HepG2 (cell line): ENCODE results near the gene TRIM15. TPM values are rescaled to one million over a fixed set of nuclear protein-coding genes. Genes with fewer than 3 reads are reported as not detected.

Experiments used
- ATAC-seq: fragments of 200-7000 bp; cut with Tn5 transposase; 3 replicates; pipeline ENCODE4 v1.9.1; 2020; ENCODE audit warnings: mild to moderate bottlenecking, moderate library complexity
- BruUV-seq: library from RNA; stranded (reverse); fragments of 400-500 nt; replicated peaks from 2 replicates; lab custom pipeline; 2021; lab: Mats Ljungman, UMichigan
- CTCF ChIA-PET: fragments of 300-600 bp; formaldehyde crosslinking; extraction: SDS; loops from one replicate; lab custom pipeline; 2021; ENCODE audit warnings: low total read pairs, inconsistent platforms, low intra/inter-chr PET ratio; lab: Yijun Ruan, JAX
- POLR2A ChIA-PET: fragments of 350-600 bp; sonication (Branson Sonifier 250); formaldehyde crosslinking; loops from one replicate; lab custom pipeline; 2020; ENCODE audit warnings: antibody characterized with exemption, inconsistent platforms; lab: Yijun Ruan, JAX
- DNase-seq: peaks from one replicate; pipeline ENCODE4 v3.0.0-alpha.2; 2015; ENCODE audit warnings: low spot score
- FAIRE-seq: peaks from 3 replicates; lab custom pipeline; 2011; peaks lifted over from hg19 to GRCh38; lab: Jason Lieb, UNC
- H2AFZ ChIP-seq: one replicate; pipeline ENCODE4 v1.6.1; 2011; ENCODE audit warnings: low read length, inconsistent platforms
- H3K27ac ChIP-seq: fragments of 300-600 bp; 3 replicates; pipeline ENCODE4 v1.8.0; 2011; ENCODE audit warnings: mixed run types, mild to moderate bottlenecking, mixed read lengths, low read length, inconsistent platforms; ENCODE audit not compliant: insufficient read depth; ENCODE audit errors: extremely low read length
- H3K27me3 ChIP-seq, 2 experiments: fragments of 200-600 bp in 1 of 2; 2 replicates in 1 of 2; 3 replicates in 1 of 2; pipeline versions ENCODE4 v1.6.0 to v1.8.0; 2011; ENCODE audit warnings: low read length in 2 of 2, mild to moderate bottlenecking in 2 of 2, moderate library complexity in 2 of 2, inconsistent platforms in 1 of 2; ENCODE audit not compliant: insufficient read depth in 2 of 2, control insufficient read depth in 1 of 2
- H3K36me3 ChIP-seq, 2 experiments: fragments of 200-600 bp in 1 of 2; replicated peaks in 1 of 2; 2 replicates in 1 of 2; 3 replicates in 1 of 2; pipeline versions ENCODE4 v1.5.1 to v1.8.0; 2011; ENCODE audit warnings: low read length in 2 of 2, inconsistent platforms in 1 of 2; ENCODE audit not compliant: insufficient read depth in 2 of 2, control insufficient read depth in 1 of 2
- H3K4me1 ChIP-seq: 2 replicates; pipeline ENCODE4 v1.5.1; 2012; ENCODE audit warnings: low read length, inconsistent platforms; ENCODE audit not compliant: insufficient read depth
- H3K4me2 ChIP-seq: 2 replicates; pipeline ENCODE4 v1.6.0; 2011; ENCODE audit warnings: low read depth, low read length, inconsistent platforms
- H3K4me3 ChIP-seq, 3 experiments: fragments of 200-600 bp in 1 of 3; sonication (generic), shearing (Covaris generic) in 1 of 3; replicated peaks in 1 of 3; 2 replicates each; pipeline ENCODE4 v1.5.1; 2011 to 2016; ENCODE audit warnings: low read length in 3 of 3, inconsistent platforms in 2 of 3, low read depth in 2 of 3, mild to moderate bottlenecking in 2 of 3, control low read depth in 1 of 3, mixed read lengths in 1 of 3; ENCODE audit not compliant: insufficient read depth in 1 of 3
- H3K79me2 ChIP-seq: one replicate; pipeline ENCODE4 v1.6.1; 2011; ENCODE audit warnings: low read length, inconsistent platforms; ENCODE audit not compliant: insufficient read depth
- H3K9ac ChIP-seq: 2 replicates; pipeline ENCODE4 v1.6.0; 2011; ENCODE audit warnings: mild to moderate bottlenecking, low read depth, low read length, inconsistent platforms; ENCODE audit not compliant: insufficient read depth
- H3K9me3 ChIP-seq: 2 replicates; pipeline ENCODE4 v1.5.1; 2012; ENCODE audit warnings: mild to moderate bottlenecking, low read length
- H4K20me1 ChIP-seq: 2 replicates; pipeline ENCODE4 v1.6.0; 2011; ENCODE audit warnings: inconsistent platforms, mild to moderate bottlenecking, low read length, moderate library complexity; ENCODE audit not compliant: insufficient read depth
- CREM ChIP-seq, 2 experiments: sonication (generic) in 1 of 2; formaldehyde crosslinking in 1 of 2; IDR thresholded peaks; 2 replicates each; pipeline versions ENCODE4 v1.4.0 to v1.6.1; 2016 to 2020; ENCODE audit warnings: antibody characterized with exemption in 1 of 2, mild to moderate bottlenecking in 1 of 2, missing genetic modification reagents in 1 of 2
- FOXA3 ChIP-seq: IDR thresholded peaks from 2 replicates; pipeline ENCODE4 v1.6.1; 2016; ENCODE audit warnings: missing genetic modification reagents, missing compliant biosample characterization
- GATAD2A ChIP-seq: IDR thresholded peaks from 2 replicates; pipeline ENCODE4 v1.6.1; 2016
- HNF4A ChIP-seq: sonication (generic); formaldehyde crosslinking; IDR thresholded peaks from 2 replicates; pipeline ENCODE4 v1.4.0; 2020; ENCODE audit warnings: missing genetic modification reagents
- MED1 ChIP-seq: sonication (generic); formaldehyde crosslinking; IDR thresholded peaks from 2 replicates; pipeline ENCODE4 v1.4.0; 2020; ENCODE audit warnings: missing genetic modification reagents
- NR2F2 ChIP-seq: IDR thresholded peaks from 2 replicates; pipeline ENCODE4 v1.6.1; 2012; ENCODE audit warnings: low read depth, inconsistent platforms, borderline replicate concordance
- SAP130 ChIP-seq: IDR thresholded peaks from 2 replicates; pipeline ENCODE4 v1.6.1; 2016; ENCODE audit warnings: low read depth
- SMAD3 ChIP-seq: sonication (generic); formaldehyde crosslinking; IDR thresholded peaks from 2 replicates; pipeline ENCODE4 v1.4.0; 2020; ENCODE audit warnings: missing genetic modification reagents
- SP5 ChIP-seq: IDR thresholded peaks from 2 replicates; pipeline ENCODE4 v1.6.1; 2016; ENCODE audit warnings: low read depth, borderline replicate concordance
- YEATS2 ChIP-seq: sonication (generic); formaldehyde crosslinking; IDR thresholded peaks from 2 replicates; pipeline ENCODE4 v1.4.0; 2020; ENCODE audit warnings: missing genetic modification reagents, borderline replicate concordance
- ZBTB10 ChIP-seq: sonication (generic); formaldehyde crosslinking; IDR thresholded peaks from 2 replicates; pipeline ENCODE4 v1.4.0; 2020; ENCODE audit warnings: missing genetic modification reagents, borderline replicate concordance
- ZBTB3 ChIP-seq: sonication (generic); formaldehyde crosslinking; IDR thresholded peaks from 2 replicates; pipeline ENCODE4 v1.4.0; 2020; ENCODE audit warnings: low read depth, mild to moderate bottlenecking, moderate library complexity, missing genetic modification reagents, borderline replicate concordance
- ZNF407 ChIP-seq: sonication (generic); formaldehyde crosslinking; IDR thresholded peaks from one replicate; pipeline ENCODE4 v1.5.1; 2020; ENCODE audit warnings: mild to moderate bottlenecking, missing genetic modification reagents; ENCODE audit errors: not compliant biosample characterization
- ZNF772 ChIP-seq: sonication (generic); formaldehyde crosslinking; IDR thresholded peaks from 2 replicates; pipeline ENCODE4 v1.5.0; 2020; ENCODE audit warnings: mild to moderate bottlenecking, missing genetic modification reagents
- WGBS: methylation state at CpG from one replicate; pipeline ENCODE4 v1.1.6; 2017; ENCODE audit warnings: low lambda C conversion rate; 5-methylcytosine and 5-hydroxymethylcytosine counted together
- in situ Hi-C: cut with HindIII; loops from 2 replicates; pipeline ENCODE4 v1.10.0; 2017; ENCODE audit warnings: low pct_unique_long_range_greater_than_20kb; ENCODE audit not compliant: extremely low pct_ligation_motif_present
- intact Hi-C: fragments of 100-400 bp; cut with micrococcal nuclease; formaldehyde crosslinking; loops from one replicate; pipeline ENCODE4 v1.10.0; 2022; ENCODE audit not compliant: unreplicated experiment
- polyA plus RNA-seq, 8 experiments: library from polyadenylated mRNA; depleted of rRNA in 3 of 8; stranded (reverse) in 7 of 8; unstranded in 1 of 8; fragments of >200 nt; fragmentation: Illumina TruSeq in 4 of 8; extraction: Trizol in 4 of 8; gene quantifications; 2 replicates each; pipeline versions ENCODE4 v1.2.1 to v1.2.3, GENCODE V29; 2011 to 2016; ENCODE audit warnings: low read depth in 4 of 8, missing spikeins in 1 of 8, mixed read lengths in 1 of 8; ENCODE audit not compliant: insufficient read depth in 1 of 8
- total RNA-seq, 5 experiments: library from RNA; depleted of rRNA; stranded (reverse); fragments of >200 nt; fragmentation: Illumina TruSeq; extraction: Trizol; gene quantifications; 2 replicates each; pipeline ENCODE4 v1.2.3, GENCODE V29; 2016; ENCODE audit warnings: low read depth in 1 of 5

TRIM15 gene
- total and polyA plus RNA-seq, 2 of the 13 experiments (the other 11 are each of a cell fraction or from before 2014, with no cell fraction given) = 35.1 to 38.2 TPM

GRCh38 chr6:30135757-30136156, 27.6 kb upstream of the TRIM15 start, which contains the start of gene TRIM40:
Gene TRIM40, plus strand, starts transcription at chr6:30136140. Its CDS starts 897 bp downstream, at chr6:30137037.
- no peaks in the 10 kb centered on the region for H3K9me3 ChIP-seq
- H2AFZ ChIP-seq = no peak within 1 kb of the TSS
- peak within 1 kb of the TSS; percentile 38 for H3K4me2 ChIP-seq
- intact Hi-C loops = loop anchor here (2.0 kb wide), 1 partner anchor 69 kb away; the partner anchor contains the start of gene PPP1R11
- H3K4me3 ChIP-seq = peak within 1 kb of the TSS in 1 of 3 experiments; percentile 7; a peak in 2 of 6 replicates
- ChIA-PET CTCF (interaction anchor here (1.5 kb wide), 1 partner anchor 32 kb away, joined by 4 read pairs; no protein-coding TSS in a partner anchor), POLR2A (interaction anchor here (0.8 to 4.7 kb wide), 5 partner anchors 19 to 69 kb away, joined by 3 to 23 read pairs (median 3); partner anchors contain the start of genes PPP1R11 and TRIM15)
- FAIRE-seq = no peak
- peak within 1 kb of the TSS; percentile 72 for H3K27ac ChIP-seq
- H3K4me1 ChIP-seq = peaks cover 82% of the 10 kb centered on the region
- no peak within 1 kb of the TSS for H3K9ac ChIP-seq
- BruUV-seq = no TSS peak
- in situ Hi-C loops = no loop called here
- no peaks in the 10 kb centered on the region for H3K36me3 ChIP-seq
- H4K20me1 ChIP-seq = no peaks in the 10 kb centered on the region
- H3K27me3 ChIP-seq = no peaks in the 10 kb centered on the region
- DNase-seq = peak; percentile 55
- WGBS = 22% methylated on average over 4 of the region's 4 CpGs
- ATAC-seq = no peak
- H3K79me2 ChIP-seq = no peaks in the 10 kb centered on the region
- TF ChIP-seq SAP130 (CRISPR knock-in tag) (peak; percentile 48; the same call in 1 of the 2 replicates), MED1 (CRISPR knock-in tag) (0 out of 2 replicates have a peak, but pooled peaks have one; percentile 30), SMAD3 (CRISPR knock-in tag) (peak; percentile 17; the same call in 1 of the 2 replicates), ZNF407 (no peak), HNF4A (peak; percentile 72; the same call in 1 of the 2 replicates), ZBTB10 (CRISPR knock-in tag) (peak; percentile 92; the same call in 1 of the 2 replicates), ZBTB3 (CRISPR knock-in tag) (no peak), CREM (IDR thresholded peaks at IDR 0.05) (0 out of 2 replicates have a peak, but pooled peaks have one; percentile 32), CREM (CRISPR knock-in tag; IDR thresholded peaks at IDR 0.05) (no peak), SP5 (CRISPR knock-in tag) (peak; percentile 90), NR2F2 (0 out of 2 replicates have a peak, but pooled peaks have one; percentile 12), YEATS2 (no peak), FOXA3 (CRISPR knock-in tag) (peak; percentile 84), ZNF772 (CRISPR knock-in tag) (no peak), GATAD2A (peak; percentile 67; the same call in 1 of the 2 replicates)
